ENCODE results near the gene TMED9. TPM values are rescaled to one million over a fixed set of nuclear protein-coding genes. Genes with fewer than 3 reads are reported as not detected.
"Not testable (repeated sequence)": the region's sequence is repeated elsewhere in the genome, so short reads cannot be mapped to it uniquely, and the experiment has no call there.

TMED9 gene
- polyA plus RNA-seq, 1 donor (not counting 4 experiments of a cell fraction or from before 2014, with no cell fraction given), result 247 TPM

GRCh38 chr5:177557041-177557647 is 34.9 kb upstream of the TMED9 start:
- no peaks in the 10 kb centered on the region for H3K9me3 ChIP-seq (ENCODE audit: control insufficient read depth, low read depth, low read length)
- no peak overlapping the region for H3K27ac ChIP-seq (ENCODE audit: control insufficient read depth, insufficient read depth, low read length)
- no peak overlapping the region for H3K4me3 ChIP-seq (ENCODE audit: control insufficient read depth in 2 of 3, extremely low read depth in 1 of 3, insufficient read depth in 2 of 3, low read depth in 1 of 3, low read length in 3 of 3)
- DNase-seq (ENCODE audit: low read depth, low spot score) (no peak), FAIRE-seq (peak; percentile 29)
- peak overlapping the region; percentile 18 for H3K4me2 ChIP-seq (ENCODE audit: control insufficient read depth, extremely low read depth, insufficient read depth, low read depth, low read length)
- H3K9me1 ChIP-seq (ENCODE audit: control insufficient read depth, extremely low read depth, insufficient read depth, low read length), result peaks cover 3% of the 10 kb centered on the region
- H3K9ac ChIP-seq (ENCODE audit: control insufficient read depth, extremely low read depth, insufficient read depth, low read length), result no peak overlapping the region
- peaks cover 27% of the 10 kb centered on the region for H3K4me1 ChIP-seq (ENCODE audit: control insufficient read depth, extremely low read depth, insufficient read depth, low read length)
- dilution Hi-C loops (cut with MboI; ENCODE audit: extremely low pct_ligation_motif_present, low sequenced_read_pairs), result no loop called here
- H3K79me2 ChIP-seq (ENCODE audit: control insufficient read depth, insufficient read depth, low read length), result peaks cover 21% of the 10 kb centered on the region
- peaks cover 2 to 8% of the 10 kb centered on the region in 2 experiments for H3K36me3 ChIP-seq (ENCODE audit: control insufficient read depth in 2 of 2, extremely low read depth in 1 of 2, insufficient read depth in 2 of 2, low read length in 2 of 2)
- no peaks in the 10 kb centered on the region for H4K20me1 ChIP-seq (ENCODE audit: control insufficient read depth, extremely low read depth, insufficient read depth, low read length)
- H3K27me3 ChIP-seq (ENCODE audit: control insufficient read depth, extremely low read depth, insufficient read depth, low read length), result no peaks in the 10 kb centered on the region
- H2AFZ ChIP-seq (ENCODE audit: control insufficient read depth, low read length), result peak overlapping the region; percentile 17
- TF ChIP-seq EZH2 (IDR thresholded peaks at IDR 0.05; ENCODE audit: low read length), result no peak
- no peak for TF ChIP-seq CTCF (optimal IDR thresholded peaks at IDR 0.05 in 1 of 3, IDR thresholded peaks at IDR 0.05 in 1 of 3, conservative IDR thresholded peaks at IDR 0.05 in 1 of 3; ENCODE audit: extremely low read depth in 1 of 3, insufficient read depth in 2 of 3, low read length in 3 of 3)

GRCh38 chr5:177557796-177558195 is 34.2 kb upstream of the TMED9 start:
- no peak overlapping the region for H3K9ac ChIP-seq (ENCODE audit: control insufficient read depth, extremely low read depth, insufficient read depth, low read length)
- TF ChIP-seq EZH2 (IDR thresholded peaks at IDR 0.05; ENCODE audit: low read length), result no peak
- no peak for TF ChIP-seq CTCF (optimal IDR thresholded peaks at IDR 0.05 in 1 of 3, IDR thresholded peaks at IDR 0.05 in 1 of 3, conservative IDR thresholded peaks at IDR 0.05 in 1 of 3; ENCODE audit: extremely low read depth in 1 of 3, insufficient read depth in 2 of 3, low read length in 3 of 3)
- dilution Hi-C loops (cut with MboI; ENCODE audit: extremely low pct_ligation_motif_present, low sequenced_read_pairs), result no loop called here
- no peaks in the 10 kb centered on the region for H4K20me1 ChIP-seq (ENCODE audit: control insufficient read depth, extremely low read depth, insufficient read depth, low read length)
- no peak overlapping the region for H3K27ac ChIP-seq (ENCODE audit: control insufficient read depth, insufficient read depth, low read length)
- no peaks in the 10 kb centered on the region for H3K27me3 ChIP-seq (ENCODE audit: control insufficient read depth, extremely low read depth, insufficient read depth, low read length)
- H3K36me3 ChIP-seq (ENCODE audit: control insufficient read depth in 2 of 2, extremely low read depth in 1 of 2, insufficient read depth in 2 of 2, low read length in 2 of 2), result peaks cover 0 to 1% of the 10 kb centered on the region in 2 experiments
- no peak overlapping the region for H3K4me3 ChIP-seq (ENCODE audit: control insufficient read depth in 2 of 3, extremely low read depth in 1 of 3, insufficient read depth in 2 of 3, low read depth in 1 of 3, low read length in 3 of 3)
- DNase-seq (ENCODE audit: low read depth, low spot score), result no peak
- H3K4me2 ChIP-seq (ENCODE audit: control insufficient read depth, extremely low read depth, insufficient read depth, low read depth, low read length), result no peak overlapping the region
- peaks cover 3% of the 10 kb centered on the region for H3K9me1 ChIP-seq (ENCODE audit: control insufficient read depth, extremely low read depth, insufficient read depth, low read length)
- FAIRE-seq, result no peak
- H3K9me3 ChIP-seq (ENCODE audit: control insufficient read depth, low read depth, low read length), result no peaks in the 10 kb centered on the region
- peaks cover 24% of the 10 kb centered on the region for H3K4me1 ChIP-seq (ENCODE audit: control insufficient read depth, extremely low read depth, insufficient read depth, low read length)
- H3K79me2 ChIP-seq (ENCODE audit: control insufficient read depth, insufficient read depth, low read length), result peaks cover 14% of the 10 kb centered on the region
- H2AFZ ChIP-seq (ENCODE audit: control insufficient read depth, low read length), result no peak overlapping the region

- Histone ChIP-seq H3K4me1 (ENCODE audit: control insufficient read depth, extremely low read depth, insufficient read depth, low read length) (peaks cover 21% of the 10 kb centered on the region), H3K9ac (ENCODE audit: control insufficient read depth, extremely low read depth, insufficient read depth, low read length) (peak overlapping the region; percentile 41), H3K4me2 (ENCODE audit: control insufficient read depth, extremely low read depth, insufficient read depth, low read depth, low read length) (peak overlapping the region; percentile 32), H3K27ac (ENCODE audit: control insufficient read depth, insufficient read depth, low read length) (peak overlapping the region; percentile 64)
- H3K79me2 ChIP-seq (ENCODE audit: control insufficient read depth, insufficient read depth, low read length); DNase-seq (ENCODE audit: low read depth, low spot score); H4K20me1 ChIP-seq (ENCODE audit: control insufficient read depth, extremely low read depth, insufficient read depth, low read length); H3K36me3 ChIP-seq (ENCODE audit: control insufficient read depth in 2 of 2, extremely low read depth in 1 of 2, insufficient read depth in 2 of 2, low read length in 2 of 2); FAIRE-seq; H3K9me3 ChIP-seq (ENCODE audit: control insufficient read depth, low read depth, low read length); H3K27me3 ChIP-seq (ENCODE audit: control insufficient read depth, extremely low read depth, insufficient read depth, low read length); H3K4me3 ChIP-seq (ENCODE audit: control insufficient read depth in 2 of 3, extremely low read depth in 1 of 3, insufficient read depth in 2 of 3, low read depth in 1 of 3, low read length in 3 of 3); H2AFZ ChIP-seq (ENCODE audit: control insufficient read depth, low read length); H3K9me1 ChIP-seq (ENCODE audit: control insufficient read depth, extremely low read depth, insufficient read depth, low read length); dilution Hi-C loops (cut with MboI; ENCODE audit: extremely low pct_ligation_motif_present, low sequenced_read_pairs): not testable (repeated sequence)
Measured at GRCh38 chr5:177559446-177559941, 32.5 kb upstream of the TMED9 start.
